ENCODE measurements around the gene MED20. TPM values are rescaled to one million over a fixed set of nuclear protein-coding genes. Genes with fewer than 3 reads are reported as not detected.
A peak's percentile ranks its signal among the peaks of the same experiment; 100 is the strongest.
"Not testable (repeated sequence)": the region's sequence is repeated elsewhere in the genome, so short reads cannot be mapped to it uniquely, and the experiment has no call there.

Gene MED20
- total RNA-seq: 23.7 TPM

GRCh38 chr6:41920921-41921711 lies at the start of gene MED20, which contains the start of gene BYSL:
Gene MED20, minus strand, starts transcription at chr6:41921139. Its CDS starts 121 bp downstream, at chr6:41921018.
Gene BYSL, plus strand, starts transcription at chr6:41921499. Its CDS starts 64 bp downstream, at chr6:41921563.
- peak; percentile 91 to 97 (median 97) for DNase-seq (ENCODE audit: low read depth in 2 of 3, low spot score in 2 of 3)

- peak in 1 of 3 donors; percentile 17 for DNase-seq (ENCODE audit: low read depth in 2 of 3, low spot score in 2 of 3)
Observed at GRCh38 chr6:41970436-41970846, 49.5 kb upstream of the MED20 start.

- DNase-seq (ENCODE audit: low read depth in 2 of 3, low spot score in 2 of 3): no peak
Observed at GRCh38 chr6:41967312-41968287, 46.7 kb upstream of the MED20 start.

GRCh38 chr6:41966961-41967311 lies 46.0 kb upstream of the MED20 start:
- DNase-seq (ENCODE audit: low read depth in 2 of 3, low spot score in 2 of 3): peak in 2 of 3 donors; percentile 21 to 36

GRCh38 chr6:41966214-41966920 lies 45.4 kb upstream of the MED20 start:
- no peak for DNase-seq (ENCODE audit: low read depth in 2 of 3, low spot score in 2 of 3)

GRCh38 chr6:41965429-41966213 lies 44.7 kb upstream of the MED20 start:
- DNase-seq (ENCODE audit: low read depth in 2 of 3, low spot score in 2 of 3): no peak

- no peak for DNase-seq (ENCODE audit: low read depth in 2 of 3, low spot score in 2 of 3)
Observed at GRCh38 chr6:41964201-41964887, 43.4 kb upstream of the MED20 start.

GRCh38 chr6:41963371-41963770 lies 42.4 kb upstream of the MED20 start:
- no peak for DNase-seq (ENCODE audit: low read depth in 2 of 3, low spot score in 2 of 3)

- no peak for DNase-seq (ENCODE audit: low read depth in 2 of 3, low spot score in 2 of 3)
Observed at GRCh38 chr6:41960028-41960427, 39.1 kb upstream of the MED20 start.

- no peak for DNase-seq (ENCODE audit: low read depth in 2 of 3, low spot score in 2 of 3)
Observed at GRCh38 chr6:41958022-41958856, 37.3 kb upstream of the MED20 start.

GRCh38 chr6:41957117-41957516 lies 36.2 kb upstream of the MED20 start:
- no peak for DNase-seq (ENCODE audit: low read depth in 2 of 3, low spot score in 2 of 3)

GRCh38 chr6:41955412-41955811 lies 34.5 kb upstream of the MED20 start:
- DNase-seq (ENCODE audit: low read depth in 2 of 3, low spot score in 2 of 3): no peak

GRCh38 chr6:41954668-41955067 lies 33.7 kb upstream of the MED20 start:
- no peak for DNase-seq (ENCODE audit: low read depth in 2 of 3, low spot score in 2 of 3)

- DNase-seq (ENCODE audit: low read depth in 2 of 3, low spot score in 2 of 3): no peak
Observed at GRCh38 chr6:41947581-41948220, 26.8 kb upstream of the MED20 start.

- no peak for DNase-seq (ENCODE audit: low read depth in 2 of 3, low spot score in 2 of 3)
Observed at GRCh38 chr6:41943456-41943855, 22.5 kb upstream of the MED20 start.

GRCh38 chr6:41942882-41943281 lies 21.9 kb upstream of the MED20 start:
- not testable (repeated sequence) for DNase-seq (ENCODE audit: low read depth in 2 of 3, low spot score in 2 of 3)

- peak; percentile 24 to 46 (median 44) for DNase-seq (ENCODE audit: low read depth in 2 of 3, low spot score in 2 of 3)
Observed at GRCh38 chr6:41942067-41942851, 21.3 kb upstream of the MED20 start.
